ENCODE data around the gene LRRTM3. TPM values are rescaled to one million over a fixed set of nuclear protein-coding genes. Genes with fewer than 3 reads are reported as not detected.

Gene LRRTM3
- total RNA-seq, 2 experiments from 2014 or later, result not detected

- TF ChIP-seq, protein P1, sequence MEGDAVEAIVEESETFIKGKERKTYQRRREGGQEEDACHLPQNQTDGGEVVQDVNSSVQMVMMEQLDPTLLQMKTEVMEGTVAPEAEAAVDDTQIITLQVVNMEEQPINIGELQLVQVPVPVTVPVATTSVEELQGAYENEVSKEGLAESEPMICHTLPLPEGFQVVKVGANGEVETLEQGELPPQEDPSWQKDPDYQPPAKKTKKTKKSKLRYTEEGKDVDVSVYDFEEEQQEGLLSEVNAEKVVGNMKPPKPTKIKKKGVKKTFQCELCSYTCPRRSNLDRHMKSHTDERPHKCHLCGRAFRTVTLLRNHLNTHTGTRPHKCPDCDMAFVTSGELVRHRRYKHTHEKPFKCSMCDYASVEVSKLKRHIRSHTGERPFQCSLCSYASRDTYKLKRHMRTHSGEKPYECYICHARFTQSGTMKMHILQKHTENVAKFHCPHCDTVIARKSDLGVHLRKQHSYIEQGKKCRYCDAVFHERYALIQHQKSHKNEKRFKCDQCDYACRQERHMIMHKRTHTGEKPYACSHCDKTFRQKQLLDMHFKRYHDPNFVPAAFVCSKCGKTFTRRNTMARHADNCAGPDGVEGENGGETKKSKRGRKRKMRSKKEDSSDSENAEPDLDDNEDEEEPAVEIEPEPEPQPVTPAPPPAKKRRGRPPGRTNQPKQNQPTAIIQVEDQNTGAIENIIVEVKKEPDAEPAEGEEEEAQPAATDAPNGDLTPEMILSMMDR (IDR thresholded peaks at IDR 0.05), result no peak
- CTCF ChIA-PET, result no interaction called here
- Mint-ChIP-seq H3K27me3 (no peaks in the 10 kb centered on the region), H3K4me1 (ENCODE audit: low read depth) (no peaks in the 10 kb centered on the region), H3K4me3 (no peak overlapping the region), H3K9me3 (no peaks in the 10 kb centered on the region), H3K36me3 (ENCODE audit: low read depth) (no peaks in the 10 kb centered on the region), H3K27ac (no peak overlapping the region)
- DNase-seq (no peak), ATAC-seq (no peak)
- POLR2A ChIA-PET, result no interaction called here
- intact Hi-C loops (cut with micrococcal nuclease), result no loop called here
These were observed 186.9 kb downstream of the LRRTM3 start for GRCh38 chr10:67112765-67113164.

- ChIA-PET POLR2A (no interaction called here), CTCF (no interaction called here)
- no peaks in the 10 kb centered on the region for H3K4me1 Mint-ChIP-seq (ENCODE audit: low read depth)
- ATAC-seq (no peak), DNase-seq (no peak)
- TF ChIP-seq, protein P1 (IDR thresholded peaks at IDR 0.05), result no peak
- no peak overlapping the region for H3K27ac Mint-ChIP-seq
- H3K27me3 Mint-ChIP-seq, result no peaks in the 10 kb centered on the region
- H3K36me3 Mint-ChIP-seq (ENCODE audit: low read depth), result no peaks in the 10 kb centered on the region
- no peaks in the 10 kb centered on the region for H3K9me3 Mint-ChIP-seq
- H3K4me3 Mint-ChIP-seq, result no peak overlapping the region
- intact Hi-C loops (cut with micrococcal nuclease), result no loop called here
These were observed 189.1 kb downstream of the LRRTM3 start for GRCh38 chr10:67114945-67115344.

DNA sequence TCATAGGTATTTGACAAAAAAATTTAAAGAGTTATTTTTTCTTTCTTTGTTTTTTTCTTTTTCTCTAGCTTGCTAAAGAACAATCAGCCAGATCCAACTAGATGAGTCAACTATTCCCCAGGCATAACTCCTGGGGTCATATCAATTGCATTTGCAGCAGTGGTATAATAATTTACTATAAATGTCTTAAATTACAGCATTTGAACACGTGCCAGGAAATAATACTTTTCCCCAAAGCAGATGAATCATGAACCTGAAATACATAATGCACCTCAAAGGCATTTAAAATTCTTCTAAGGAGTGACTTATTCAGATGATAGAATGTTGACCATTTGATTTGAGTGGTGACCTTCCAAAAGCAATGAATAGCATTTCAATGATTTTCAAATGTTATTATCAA is 190.1 kb downstream of the LRRTM3 start:
- no peak overlapping the region for H3K27ac Mint-ChIP-seq
- CTCF ChIA-PET, result no interaction called here

DNA sequence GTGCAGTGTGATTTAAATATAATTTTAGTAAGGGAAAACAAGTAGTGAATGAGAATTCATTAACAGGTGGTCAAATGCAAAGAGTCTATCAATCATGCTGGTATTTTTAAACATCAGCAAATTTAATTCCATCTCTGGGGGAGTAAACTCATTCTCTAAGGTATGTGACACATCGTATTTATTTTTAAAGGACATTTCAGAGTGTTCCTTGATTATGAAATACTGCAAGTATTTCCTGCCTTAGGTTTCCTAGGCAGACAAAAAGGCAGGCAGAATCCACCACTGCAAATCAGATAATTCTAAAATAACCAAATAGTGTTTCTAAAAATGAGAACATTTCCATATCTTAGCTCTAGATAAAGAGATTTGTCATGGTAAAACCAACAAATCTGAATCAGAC is 193.8 kb downstream of the LRRTM3 start:
- POLR2A ChIA-PET, result no interaction called here
- Mint-ChIP-seq H3K36me3 (ENCODE audit: low read depth) (no peaks in the 10 kb centered on the region), H3K27me3 (no peaks in the 10 kb centered on the region), H3K9me3 (no peaks in the 10 kb centered on the region), H3K4me1 (ENCODE audit: low read depth) (no peaks in the 10 kb centered on the region), H3K27ac (no peak overlapping the region), H3K4me3 (no peak overlapping the region)
- intact Hi-C loops (cut with micrococcal nuclease), result no loop called here
- TF ChIP-seq, protein P1 (IDR thresholded peaks at IDR 0.05), result no peak
- DNase-seq, result no peak
- ATAC-seq, result no peak
- CTCF ChIA-PET, result no interaction called here

More for the DNA sequence above, 190.1 kb downstream of the LRRTM3 start:
- Mint-ChIP-seq H3K9me3 (no peaks in the 10 kb centered on the region), H3K36me3 (ENCODE audit: low read depth) (no peaks in the 10 kb centered on the region), H3K4me1 (ENCODE audit: low read depth) (no peaks in the 10 kb centered on the region), H3K4me3 (no peak overlapping the region), H3K27me3 (no peaks in the 10 kb centered on the region)
- ATAC-seq (no peak), DNase-seq (no peak)
- intact Hi-C loops (cut with micrococcal nuclease), result no loop called here
- TF ChIP-seq, protein P1 (IDR thresholded peaks at IDR 0.05), result no peak
- POLR2A ChIA-PET, result no interaction called here

- no peaks in the 10 kb centered on the region for H3K4me1 Mint-ChIP-seq (ENCODE audit: low read depth)
- no peaks in the 10 kb centered on the region for H3K27me3 Mint-ChIP-seq
- TF ChIP-seq, protein P1 (IDR thresholded peaks at IDR 0.05), result no peak
- H3K36me3 Mint-ChIP-seq (ENCODE audit: low read depth), result no peaks in the 10 kb centered on the region
- ChIA-PET POLR2A (no interaction called here), CTCF (no interaction called here)
- H3K9me3 Mint-ChIP-seq, result no peaks in the 10 kb centered on the region
- ATAC-seq (no peak), DNase-seq (no peak)
- H3K27ac Mint-ChIP-seq, result no peak overlapping the region
- intact Hi-C loops (cut with micrococcal nuclease), result no loop called here
- no peak overlapping the region for H3K4me3 Mint-ChIP-seq
These were observed 201.6 kb downstream of the LRRTM3 start for GRCh38 chr10:67127441-67127840.

Data from activated CD8-positive, alpha-beta T cell treated with anti-CD3 and anti-CD28 coated beads for 36 hours (primary cell).